SU-DHL-6 (cell line): ENCODE measurements around the gene TMEM184A.

ENCODE experiments used
- H2AFZ ChIP-seq: fragments of 200-600 bp; sonication (generic); 2 replicates; pipeline ENCODE4 v1.6.1; 2014; ENCODE audit warnings: low read depth, mild to moderate bottlenecking, moderate library complexity, mixed read lengths, antibody characterized with exemption, low read length; ENCODE audit not compliant: severe bottlenecking
- H3F3A ChIP-seq: fragments of 200-600 bp; shearing (Covaris generic); 2 replicates; pipeline ENCODE4 v1.6.0; 2016; ENCODE audit warnings: antibody characterized with exemption, mild to moderate bottlenecking; ENCODE audit not compliant: insufficient read depth
- H3K27ac ChIP-seq: fragments of 200-600 bp; sonication (generic); 2 replicates; pipeline ENCODE4 v1.5.1; 2016; ENCODE audit warnings: low read depth, mild to moderate bottlenecking, low read length, moderate library complexity, mixed read lengths
- H3K27me3 ChIP-seq: fragments of 200-600 bp; sonication (generic), shearing (Covaris generic); 2 replicates; pipeline ENCODE4 v1.6.0; 2014; ENCODE audit warnings: mild to moderate bottlenecking, low read length
- H3K36me3 ChIP-seq: fragments of 200-600 bp; sonication (generic); 2 replicates; pipeline ENCODE4 v1.6.1; 2014; ENCODE audit warnings: mild to moderate bottlenecking, low read length, mixed read lengths
- H3K4me2 ChIP-seq: fragments of 300-600, 200-600 bp; shearing (Covaris generic), sonication (generic); 2 replicates; pipeline ENCODE4 v1.6.0; 2014; ENCODE audit warnings: low read length, low read depth, mild to moderate bottlenecking; ENCODE audit not compliant: poor library complexity, severe bottlenecking
- H3K4me3 ChIP-seq: fragments of 200-600 bp; sonication (generic); 2 replicates; pipeline ENCODE4 v1.5.1; 2014; ENCODE audit warnings: antibody characterized with exemption, low read length, mild to moderate bottlenecking, mixed read lengths; ENCODE audit not compliant: insufficient read depth, poor library complexity, severe bottlenecking
- H3K79me2 ChIP-seq: fragments of 200-600 bp; sonication (generic); 2 replicates; pipeline ENCODE4 v1.6.1; 2014; ENCODE audit warnings: mild to moderate bottlenecking, low read length, moderate library complexity; ENCODE audit not compliant: insufficient read depth
- H3K9ac ChIP-seq: fragments of 200-600 bp; sonication (generic); 2 replicates; pipeline ENCODE4 v1.7.0; 2014; ENCODE audit warnings: mild to moderate bottlenecking, low read length
- H3K9me2 ChIP-seq: fragments of 200-600 bp; sonication (generic); replicated peaks from 2 replicates; pipeline ENCODE4 v1.6.1; 2014; ENCODE audit warnings: low read length; ENCODE audit not compliant: insufficient read depth
- H3K9me3 ChIP-seq: fragments of 200-600 bp; sonication (generic); 2 replicates; pipeline ENCODE4 v1.6.1; 2014; ENCODE audit warnings: low read length, mixed read lengths; ENCODE audit not compliant: insufficient read depth
- H4K20me1 ChIP-seq: fragments of 200-600 bp; sonication (generic); 2 replicates; pipeline ENCODE4 v1.6.1; 2014; ENCODE audit warnings: low read depth, mild to moderate bottlenecking, antibody characterized with exemption, low read length, moderate library complexity, mixed read lengths
- EZH2phosphoT487 ChIP-seq: fragments of 200-600 bp; sonication (generic), shearing (Covaris generic); conservative IDR thresholded peaks from 2 replicates; pipeline ENCODE4 v1.6.1; 2018; ENCODE audit warnings: mild to moderate bottlenecking, antibody characterized with exemption, low read length, moderate library complexity, mixed read lengths
- TF ChIP-seq, protein P1 (sequence below): fragments of 200-600 bp; sonication (generic); IDR thresholded peaks from one replicate; pipeline ENCODE4 v1.5.1; 2017; ENCODE audit warnings: antibody characterized with exemption, mild to moderate bottlenecking, low read length, moderate library complexity; ENCODE audit not compliant: insufficient read depth, poor library complexity, severe bottlenecking

TMEM184A gene

DNA sequence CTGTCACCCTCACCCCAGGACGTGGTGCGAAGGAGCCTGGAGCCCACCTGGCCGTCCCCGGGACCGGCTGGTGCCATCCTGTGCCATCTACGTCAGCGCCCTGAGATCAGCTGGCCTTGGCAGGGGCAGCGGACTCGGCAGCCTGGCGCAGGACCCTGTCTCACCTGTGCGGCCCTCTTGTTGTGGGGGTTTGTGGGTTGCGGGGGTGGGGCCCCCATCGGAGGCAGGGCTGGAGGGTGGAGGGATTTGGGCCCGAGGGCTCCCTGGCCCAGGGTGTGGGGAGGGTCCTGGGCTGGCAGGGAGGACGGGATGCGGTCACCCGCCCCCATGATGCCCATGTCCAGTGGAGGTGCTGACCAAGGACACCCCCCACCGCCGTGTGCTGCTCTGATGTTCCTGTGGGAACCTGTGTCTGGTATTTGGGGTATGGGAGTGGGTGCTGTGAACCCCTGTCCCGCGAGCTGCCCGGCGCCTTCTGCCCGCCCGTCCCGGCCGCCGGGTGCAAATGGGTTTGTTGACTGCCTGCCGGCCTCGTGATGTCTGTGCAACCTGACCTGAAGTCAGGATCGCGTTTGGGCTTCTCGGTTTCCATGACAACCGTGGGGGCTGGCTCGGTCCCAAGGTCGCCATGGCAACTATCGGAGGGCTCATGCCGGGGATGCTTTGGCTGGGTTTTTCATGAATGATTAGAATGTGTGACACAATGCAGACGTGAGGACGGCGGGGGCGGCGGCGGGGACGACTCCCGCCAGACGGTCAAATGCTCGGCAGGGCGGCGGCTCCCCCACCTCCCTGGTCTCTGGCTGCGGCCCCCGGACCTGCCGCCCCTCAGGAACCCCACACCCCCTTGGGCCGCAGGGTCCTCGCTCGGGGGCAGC, 18.2 kb downstream of the TMEM184A start:
- TF ChIP-seq, protein P1, sequence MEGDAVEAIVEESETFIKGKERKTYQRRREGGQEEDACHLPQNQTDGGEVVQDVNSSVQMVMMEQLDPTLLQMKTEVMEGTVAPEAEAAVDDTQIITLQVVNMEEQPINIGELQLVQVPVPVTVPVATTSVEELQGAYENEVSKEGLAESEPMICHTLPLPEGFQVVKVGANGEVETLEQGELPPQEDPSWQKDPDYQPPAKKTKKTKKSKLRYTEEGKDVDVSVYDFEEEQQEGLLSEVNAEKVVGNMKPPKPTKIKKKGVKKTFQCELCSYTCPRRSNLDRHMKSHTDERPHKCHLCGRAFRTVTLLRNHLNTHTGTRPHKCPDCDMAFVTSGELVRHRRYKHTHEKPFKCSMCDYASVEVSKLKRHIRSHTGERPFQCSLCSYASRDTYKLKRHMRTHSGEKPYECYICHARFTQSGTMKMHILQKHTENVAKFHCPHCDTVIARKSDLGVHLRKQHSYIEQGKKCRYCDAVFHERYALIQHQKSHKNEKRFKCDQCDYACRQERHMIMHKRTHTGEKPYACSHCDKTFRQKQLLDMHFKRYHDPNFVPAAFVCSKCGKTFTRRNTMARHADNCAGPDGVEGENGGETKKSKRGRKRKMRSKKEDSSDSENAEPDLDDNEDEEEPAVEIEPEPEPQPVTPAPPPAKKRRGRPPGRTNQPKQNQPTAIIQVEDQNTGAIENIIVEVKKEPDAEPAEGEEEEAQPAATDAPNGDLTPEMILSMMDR = no peak
- TF ChIP-seq EZH2phosphoT487 = no peak
- Histone ChIP-seq H3K4me3 (no peak overlapping the region), H3K27ac (no peak overlapping the region), H3K4me2 (no peak overlapping the region), H3F3A (no peaks in the 10 kb centered on the region), H3K9me2 (no peaks in the 10 kb centered on the region), H4K20me1 (peaks cover 7% of the 10 kb centered on the region; the same call in 1 of the 2 replicates), H3K9ac (no peak overlapping the region), H3K9me3 (no peaks in the 10 kb centered on the region), H3K79me2 (peaks cover 54% of the 10 kb centered on the region), H2AFZ (no peak overlapping the region), H3K27me3 (no peaks in the 10 kb centered on the region), H3K36me3 (no peaks in the 10 kb centered on the region)

DNA sequence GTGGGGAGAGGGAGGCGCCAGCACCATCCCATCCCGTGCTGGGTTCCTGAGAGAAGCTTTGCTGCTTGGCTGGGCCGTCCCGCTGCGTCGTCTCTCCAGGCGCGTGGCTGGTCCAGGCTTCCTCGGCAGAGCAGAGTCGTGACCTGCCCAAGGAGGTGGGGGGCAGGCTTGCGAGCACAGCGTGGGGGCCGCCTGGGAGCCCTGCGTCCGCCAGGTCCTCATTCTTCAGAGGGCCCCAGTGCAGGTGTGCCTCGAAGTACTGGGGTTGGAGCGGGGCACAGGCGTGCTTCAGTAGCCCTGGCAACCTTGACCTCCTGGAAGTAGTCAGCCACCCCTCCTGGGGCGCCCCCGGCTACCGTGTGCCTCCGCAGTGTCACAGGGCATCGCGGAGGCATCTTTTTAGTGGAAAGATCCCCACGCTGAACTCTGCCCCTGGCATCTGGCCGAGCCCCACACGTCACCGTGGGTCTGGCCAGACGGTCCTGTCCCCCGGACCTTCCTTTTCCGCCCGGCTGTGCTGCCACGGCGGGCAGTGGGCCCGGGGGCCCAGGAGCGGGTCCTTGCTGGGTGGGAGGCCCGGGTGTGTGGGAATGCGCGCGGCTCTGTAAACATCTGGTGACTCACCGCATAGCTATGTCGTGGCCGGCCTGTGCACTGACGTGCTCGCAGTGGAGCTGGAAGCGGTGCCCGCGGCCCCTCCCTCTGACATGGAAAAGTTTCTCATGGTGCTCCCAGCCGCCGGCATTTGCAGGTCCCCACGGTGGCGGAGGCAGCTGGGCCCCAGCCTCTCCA, 19.1 kb downstream of the TMEM184A start:
- H3K4me2 ChIP-seq = no peak overlapping the region
- H3K27me3 ChIP-seq = no peaks in the 10 kb centered on the region
- H3K36me3 ChIP-seq = no peaks in the 10 kb centered on the region
- TF ChIP-seq EZH2phosphoT487 = no peak
- TF ChIP-seq, protein P1 = no peak
- H2AFZ ChIP-seq = no peak overlapping the region
- peaks cover 5% of the 10 kb centered on the region; the same call in 1 of the 2 replicates for H4K20me1 ChIP-seq
- no peak overlapping the region for H3K9ac ChIP-seq
- no peak overlapping the region for H3K4me3 ChIP-seq
- H3K9me3 ChIP-seq = no peaks in the 10 kb centered on the region
- H3K9me2 ChIP-seq = no peaks in the 10 kb centered on the region
- H3K27ac ChIP-seq = no peak overlapping the region
- H3F3A ChIP-seq = 0 out of 2 replicates have a peak, but pooled peaks cover 4% of the 10 kb centered on the region
- H3K79me2 ChIP-seq = peaks cover 62% of the 10 kb centered on the region

DNA sequence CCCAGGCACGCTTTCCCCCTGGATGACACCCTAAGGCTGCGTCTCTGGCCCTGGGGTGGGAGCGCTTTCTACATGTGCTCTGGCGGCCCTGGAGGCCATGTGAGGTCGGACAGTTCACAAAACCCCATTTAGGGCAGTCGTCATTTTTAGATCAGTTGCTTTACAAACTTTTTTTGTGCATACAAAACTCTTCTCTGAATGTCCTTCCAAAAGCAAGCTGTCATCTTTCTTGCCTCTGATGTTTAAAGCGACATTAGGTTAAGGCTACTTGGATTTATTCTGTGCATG, 19.6 kb downstream of the TMEM184A start:
- H3K9ac ChIP-seq = no peak overlapping the region
- no peak overlapping the region for H2AFZ ChIP-seq
- H3K79me2 ChIP-seq = peaks cover 67% of the 10 kb centered on the region
- no peak overlapping the region for H3K4me2 ChIP-seq
- 0 out of 2 replicates have a peak, but pooled peaks cover 5% of the 10 kb centered on the region for H3F3A ChIP-seq
- no peaks in the 10 kb centered on the region for H3K9me2 ChIP-seq
- H3K27ac ChIP-seq = no peak overlapping the region
- H3K27me3 ChIP-seq = no peaks in the 10 kb centered on the region
- TF ChIP-seq, protein P1 = no peak
- no peak for TF ChIP-seq EZH2phosphoT487
- peaks cover 5% of the 10 kb centered on the region; the same call in 1 of the 2 replicates for H4K20me1 ChIP-seq
- no peaks in the 10 kb centered on the region for H3K36me3 ChIP-seq
- no peak overlapping the region for H3K4me3 ChIP-seq
- no peaks in the 10 kb centered on the region for H3K9me3 ChIP-seq
